GM12875 (cell line): ENCODE measurements around the gene RNF187.

Experiments used
- H3K4me3 ChIP-seq: one replicate; pipeline ENCODE4 v1.5.1; 2011; ENCODE audit warnings: low read depth, low read length, control low read depth
- CTCF ChIP-seq: IDR thresholded peaks from 2 replicates; pipeline ENCODE4 v1.5.1; 2011; ENCODE audit warnings: low read depth, mild to moderate bottlenecking, control low read depth, inconsistent platforms, low read length, moderate library complexity, borderline replicate concordance; ENCODE audit not compliant: insufficient read depth

Gene RNF187

GRCh38 chr1:228488125-228488817 is 1.1 kb downstream of the RNF187 start:
- no peak for TF ChIP-seq CTCF
- H3K4me3 ChIP-seq, result peak overlapping the region; percentile 99

GRCh38 chr1:228488818-228489674 is 1.9 kb downstream of the RNF187 start:
- TF ChIP-seq CTCF, result no peak
- H3K4me3 ChIP-seq, result no peak overlapping the region

DNA sequence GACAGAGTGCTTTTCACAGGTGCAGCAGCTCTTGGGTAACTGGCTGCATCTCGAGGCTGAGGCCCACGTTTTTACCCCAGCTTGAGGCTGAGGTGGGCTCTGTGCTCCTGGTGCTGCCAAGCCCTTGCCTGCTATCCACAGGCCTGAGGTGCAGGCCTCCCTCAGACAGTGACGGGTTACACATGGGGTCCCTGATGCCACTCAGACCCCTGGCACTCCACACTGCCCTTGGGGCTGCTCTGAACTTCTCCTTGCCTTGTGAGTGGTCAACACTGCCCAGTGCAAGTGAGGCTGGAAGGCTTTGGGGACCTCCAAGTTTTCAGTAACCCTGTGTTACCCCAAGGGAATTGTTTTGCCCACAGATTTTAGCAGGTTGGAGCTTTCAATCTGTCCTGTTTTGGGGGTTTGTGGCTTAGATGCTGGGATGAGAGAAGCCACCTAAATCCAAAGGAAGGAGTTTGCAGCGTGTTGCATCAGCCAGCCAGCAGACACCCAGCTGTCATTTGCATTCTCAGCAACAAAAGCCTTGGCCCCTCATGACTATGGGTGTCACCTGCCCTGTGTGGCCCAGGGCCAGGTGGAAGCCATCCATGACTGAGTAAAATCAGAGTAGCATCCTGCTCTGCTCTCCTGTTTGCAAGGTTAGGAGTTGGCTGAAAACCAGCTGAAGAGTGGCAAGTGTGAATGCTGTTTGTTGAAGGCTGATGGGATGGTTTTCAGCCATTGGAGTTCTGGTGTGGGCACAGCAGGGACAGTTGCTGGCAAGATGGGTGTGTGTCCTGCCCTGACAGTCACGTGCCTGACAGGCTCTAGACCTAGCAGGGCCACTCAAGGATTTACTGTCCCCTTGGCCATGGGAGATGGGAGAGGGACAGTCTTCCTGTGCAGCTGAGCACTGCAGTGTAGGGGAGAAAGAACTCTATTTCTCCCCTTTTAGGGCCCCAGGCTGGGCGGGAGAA is 3.2 kb downstream of the RNF187 start:
- H3K4me3 ChIP-seq, result no peak overlapping the region
- no peak for TF ChIP-seq CTCF

GRCh38 chr1:228493141-228494043 is 6.2 kb downstream of the RNF187 start:
- no peak for TF ChIP-seq CTCF
- H3K4me3 ChIP-seq, result no peak overlapping the region

- no peak for TF ChIP-seq CTCF
These were observed 6.8 kb downstream of the RNF187 start for GRCh38 chr1:228494044-228494353.

GRCh38 chr1:228494391-228494790 is 7.2 kb downstream of the RNF187 start:
- no peak for TF ChIP-seq CTCF
- H3K4me3 ChIP-seq, result no peak overlapping the region

More at GRCh38 chr1:228494044-228494353, 6.8 kb downstream of the RNF187 start:
- H3K4me3 ChIP-seq, result no peak overlapping the region
